ENCODE results near the gene MCTP1. TPM values are rescaled to one million over a fixed set of nuclear protein-coding genes. Genes with fewer than 3 reads are reported as not detected.

Gene MCTP1
- total and polyA plus RNA-seq, 2 of the 13 experiments (the other 11 are each of a cell fraction or from before 2014, with no cell fraction given), result 0.15 to 0.48 TPM

DNA sequence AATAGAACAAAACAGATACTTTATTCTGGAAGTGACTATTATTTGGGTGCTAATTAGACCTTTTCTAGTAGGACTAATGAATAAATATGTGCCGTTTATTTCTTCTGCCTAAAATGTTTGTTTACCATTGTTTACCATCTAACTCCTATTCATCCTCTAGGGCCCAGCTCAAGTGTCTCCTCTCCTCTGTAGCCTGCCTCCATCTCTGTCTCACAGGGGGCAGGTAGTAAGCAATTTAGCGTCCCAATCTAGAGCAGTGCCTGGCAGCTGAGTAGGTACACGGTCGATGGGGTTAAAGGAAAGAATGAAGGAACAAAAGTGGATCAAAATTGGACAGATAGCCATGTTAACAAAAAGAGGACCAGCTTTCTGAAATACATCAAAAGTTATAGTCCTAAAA is 435.6 kb downstream of the MCTP1 start:
- ChIA-PET CTCF (ENCODE audit: low intra/inter-chr PET ratio, low total read pairs) (no interaction called here), POLR2A (no interaction called here)
- in situ Hi-C loops (cut with HindIII; ENCODE audit: extremely low pct_ligation_motif_present, low pct_unique_long_range_greater_than_20kb), result no loop called here

More for the DNA sequence above, 435.6 kb downstream of the MCTP1 start:
- H3K4me3 ChIP-seq (replicated peaks in 1 of 3; ENCODE audit: insufficient read depth in 1 of 3, low read depth in 2 of 3, low read length in 3 of 3), result no peak overlapping the region
- H3K27ac ChIP-seq (ENCODE audit: extremely low read length, insufficient read depth, low read length), result no peak overlapping the region
- intact Hi-C loops (cut with micrococcal nuclease; ENCODE audit: unreplicated experiment), result no loop called here
- no peaks in the 10 kb centered on the region for H3K36me3 ChIP-seq (replicated peaks in 1 of 2; ENCODE audit: control insufficient read depth in 1 of 2, insufficient read depth in 2 of 2, low read length in 2 of 2)
- H3K9ac ChIP-seq (ENCODE audit: insufficient read depth, low read depth, low read length), result no peak overlapping the region
- no peaks in the 10 kb centered on the region for H3K79me2 ChIP-seq (ENCODE audit: insufficient read depth, low read length)
- no peaks in the 10 kb centered on the region for H4K20me1 ChIP-seq (ENCODE audit: insufficient read depth, low read length)
- FAIRE-seq (no peak), ATAC-seq (no peak), DNase-seq (ENCODE audit: low spot score) (no peak)
- 6% methylated on average over 4 of the region's 4 CpGs for WGBS (ENCODE audit: low lambda C conversion rate)
- H3K4me1 ChIP-seq (ENCODE audit: insufficient read depth, low read length), result no peaks in the 10 kb centered on the region
- no peak overlapping the region for H2AFZ ChIP-seq (ENCODE audit: low read length)
- no peak for TF ChIP-seq ATAD3A (CRISPR knock-in tag; IDR thresholded peaks at IDR 0.05)
- TF ChIP-seq, protein P1, sequence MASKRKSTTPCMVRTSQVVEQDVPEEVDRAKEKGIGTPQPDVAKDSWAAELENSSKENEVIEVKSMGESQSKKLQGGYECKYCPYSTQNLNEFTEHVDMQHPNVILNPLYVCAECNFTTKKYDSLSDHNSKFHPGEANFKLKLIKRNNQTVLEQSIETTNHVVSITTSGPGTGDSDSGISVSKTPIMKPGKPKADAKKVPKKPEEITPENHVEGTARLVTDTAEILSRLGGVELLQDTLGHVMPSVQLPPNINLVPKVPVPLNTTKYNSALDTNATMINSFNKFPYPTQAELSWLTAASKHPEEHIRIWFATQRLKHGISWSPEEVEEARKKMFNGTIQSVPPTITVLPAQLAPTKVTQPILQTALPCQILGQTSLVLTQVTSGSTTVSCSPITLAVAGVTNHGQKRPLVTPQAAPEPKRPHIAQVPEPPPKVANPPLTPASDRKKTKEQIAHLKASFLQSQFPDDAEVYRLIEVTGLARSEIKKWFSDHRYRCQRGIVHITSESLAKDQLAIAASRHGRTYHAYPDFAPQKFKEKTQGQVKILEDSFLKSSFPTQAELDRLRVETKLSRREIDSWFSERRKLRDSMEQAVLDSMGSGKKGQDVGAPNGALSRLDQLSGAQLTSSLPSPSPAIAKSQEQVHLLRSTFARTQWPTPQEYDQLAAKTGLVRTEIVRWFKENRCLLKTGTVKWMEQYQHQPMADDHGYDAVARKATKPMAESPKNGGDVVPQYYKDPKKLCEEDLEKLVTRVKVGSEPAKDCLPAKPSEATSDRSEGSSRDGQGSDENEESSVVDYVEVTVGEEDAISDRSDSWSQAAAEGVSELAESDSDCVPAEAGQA (IDR thresholded peaks at IDR 0.05; ENCODE audit: low read depth), result no peak
- TF ChIP-seq, protein P1 (CRISPR knock-in tag; IDR thresholded peaks at IDR 0.05; ENCODE audit: borderline replicate concordance), result no peak
- TF ChIP-seq ZNF460 (CRISPR knock-in tag; IDR thresholded peaks at IDR 0.05; ENCODE audit: borderline replicate concordance), result no peak
- no peak for TF ChIP-seq ZNF230 (CRISPR knock-in tag; IDR thresholded peaks at IDR 0.05)
- TF ChIP-seq ZNF644 (CRISPR knock-in tag; IDR thresholded peaks at IDR 0.05; ENCODE audit: low read depth), result no peak
- no peak for TF ChIP-seq NRL (CRISPR knock-in tag; IDR thresholded peaks at IDR 0.05; ENCODE audit: borderline replicate concordance)
- TF ChIP-seq MAFG (CRISPR knock-in tag; IDR thresholded peaks at IDR 0.05), result no peak
- H3K4me2 ChIP-seq (ENCODE audit: low read depth, low read length), result no peak overlapping the region
- H3K27me3 ChIP-seq (ENCODE audit: control insufficient read depth in 1 of 2, insufficient read depth in 2 of 2, low read length in 2 of 2), result no peaks in the 10 kb centered on the region
- no peaks in the 10 kb centered on the region for H3K9me3 ChIP-seq (ENCODE audit: low read length)
- no TSS peak for BruUV-seq (replicated peaks)
